ENCODE data around the gene TMEM184B.

GRCh38 chr22:38236786-38237185, 36.0 kb downstream of the TMEM184B start:
- TF ChIP-seq ATOH8 (CRISPR knock-in tag; IDR thresholded peaks at IDR 0.05; ENCODE audit: low read depth) (no peak), CTCF (IDR thresholded peaks at IDR 0.05) (no peak), POLR2A (IDR thresholded peaks at IDR 0.05; ENCODE audit: low read length) (no peak), RCOR1 (IDR thresholded peaks at IDR 0.05; ENCODE audit: low read depth, low read length) (no peak), HOXB5 (CRISPR knock-in tag; IDR thresholded peaks at IDR 0.05) (no peak), ELK1 (IDR thresholded peaks at IDR 0.05; ENCODE audit: low read depth, low read length) (no peak), PBX3 (IDR thresholded peaks at IDR 0.05) (no peak), NPAS2 (CRISPR knock-in tag; IDR thresholded peaks at IDR 0.05; ENCODE audit: borderline replicate concordance) (no peak), RARB (CRISPR knock-in tag; IDR thresholded peaks at IDR 0.05) (no peak), HDAC2 (IDR thresholded peaks at IDR 0.05) (no peak), ESRRA (IDR thresholded peaks at IDR 0.05; ENCODE audit: borderline replicate concordance, low read length) (no peak), KDM5A (IDR thresholded peaks at IDR 0.05) (no peak)
